SK-N-SH treated with all-trans-retinoic acid at 6 μM for 48 hours (cell line): ENCODE results near the gene COIL.

Source experiments
- CSDC2 ChIP-seq: fragments of 250-450 bp; sonication (Bioruptor Pico); IDR thresholded peaks from 2 replicates; pipeline ENCODE4 v1.5.0; 2020; ENCODE audit warnings: mild to moderate bottlenecking, moderate library complexity
- ESRRG ChIP-seq: fragments of 250-450 bp; sonication (Bioruptor Pico); IDR thresholded peaks from 2 replicates; pipeline ENCODE4 v1.6.1; 2021; ENCODE audit warnings: mild to moderate bottlenecking
- GLIS3 ChIP-seq: fragments of 250-450 bp; sonication (Bioruptor Pico); IDR thresholded peaks from 2 replicates; pipeline ENCODE4 v1.5.0; 2020; ENCODE audit warnings: mild to moderate bottlenecking, moderate library complexity
- ISL1 ChIP-seq: fragments of 250-450 bp; sonication (Bioruptor Pico); IDR thresholded peaks from 2 replicates; pipeline ENCODE4 v2.1.2; 2022; ENCODE audit warnings: mild to moderate bottlenecking, moderate library complexity
- RARB ChIP-seq: fragments of 250-450 bp; sonication (Bioruptor Pico); IDR thresholded peaks from 2 replicates; pipeline ENCODE4 v1.8.0; 2021; ENCODE audit warnings: mild to moderate bottlenecking, moderate library complexity
- TCF4 ChIP-seq: fragments of 250-450 bp; sonication (Bioruptor Pico); IDR thresholded peaks from 2 replicates; pipeline ENCODE4 v1.8.0; 2021; ENCODE audit warnings: mild to moderate bottlenecking, moderate library complexity, borderline replicate concordance
- TOX ChIP-seq: fragments of 250-450 bp; sonication (Bioruptor Pico); IDR thresholded peaks from 2 replicates; pipeline ENCODE4 v1.8.0; 2021; ENCODE audit warnings: mild to moderate bottlenecking, moderate library complexity, borderline replicate concordance
- ZC3H10 ChIP-seq: fragments of 250-450 bp; sonication (Bioruptor Pico); IDR thresholded peaks from 2 replicates; pipeline ENCODE4 v1.5.1; 2021; ENCODE audit warnings: mild to moderate bottlenecking, moderate library complexity
- ZFP3 ChIP-seq: fragments of 250-450 bp; sonication (Bioruptor Pico); IDR thresholded peaks from 2 replicates; pipeline ENCODE4 v1.5.0; 2020; ENCODE audit warnings: mild to moderate bottlenecking, moderate library complexity
- TF ChIP-seq, protein P1 (sequence below): fragments of 250-450 bp; sonication (Bioruptor Pico); IDR thresholded peaks from 2 replicates; pipeline ENCODE4 v1.5.1; 2020; ENCODE audit warnings: low read depth, mild to moderate bottlenecking, moderate library complexity
- TF ChIP-seq, protein P2 (sequence below): fragments of 250-450 bp; sonication (Bioruptor Pico); IDR thresholded peaks from 2 replicates; pipeline ENCODE4 v1.5.1; 2021; ENCODE audit warnings: mild to moderate bottlenecking, moderate library complexity
- TF ChIP-seq, protein P3 (sequence below): fragments of 250-450 bp; sonication (Bioruptor Pico); IDR thresholded peaks from 2 replicates; pipeline ENCODE4 v1.5.0; 2020; ENCODE audit warnings: mild to moderate bottlenecking, moderate library complexity
- TF ChIP-seq, protein P4 (sequence below): fragments of 250-450 bp; sonication (Bioruptor Pico); IDR thresholded peaks from 2 replicates; pipeline ENCODE4 v1.8.0; 2020; ENCODE audit warnings: mild to moderate bottlenecking, moderate library complexity, borderline replicate concordance

DNA sequence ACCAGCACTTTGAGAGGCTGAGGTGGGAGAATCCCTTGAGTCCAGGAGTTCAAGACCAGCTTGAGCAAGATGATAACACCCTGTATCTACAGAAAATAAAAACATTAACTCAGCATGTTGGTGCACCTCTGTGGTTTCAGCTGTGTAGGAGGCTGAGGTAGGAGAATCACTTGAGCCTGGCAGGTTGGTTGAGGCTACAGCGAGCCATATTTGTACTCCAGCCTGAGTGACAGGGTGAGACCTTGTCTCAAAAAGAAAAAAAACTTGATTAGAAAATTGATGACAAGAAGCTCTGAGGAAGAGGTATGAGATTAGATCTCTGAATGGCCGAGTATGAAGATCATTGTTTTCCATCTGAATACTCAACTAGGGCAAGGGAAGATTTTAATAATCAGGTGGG is 48.1 kb upstream of the COIL start:
- TF ChIP-seq CSDC2 (no peak), GLIS3 (CRISPR knock-in tag) (no peak), RARB (no peak), TCF4 (CRISPR knock-in tag) (no peak), ISL1 (CRISPR knock-in tag) (no peak), ZFP3 (CRISPR knock-in tag) (no peak), ESRRG (CRISPR knock-in tag) (no peak), TOX (no peak), ZC3H10 (no peak)
- TF ChIP-seq, protein P1, sequence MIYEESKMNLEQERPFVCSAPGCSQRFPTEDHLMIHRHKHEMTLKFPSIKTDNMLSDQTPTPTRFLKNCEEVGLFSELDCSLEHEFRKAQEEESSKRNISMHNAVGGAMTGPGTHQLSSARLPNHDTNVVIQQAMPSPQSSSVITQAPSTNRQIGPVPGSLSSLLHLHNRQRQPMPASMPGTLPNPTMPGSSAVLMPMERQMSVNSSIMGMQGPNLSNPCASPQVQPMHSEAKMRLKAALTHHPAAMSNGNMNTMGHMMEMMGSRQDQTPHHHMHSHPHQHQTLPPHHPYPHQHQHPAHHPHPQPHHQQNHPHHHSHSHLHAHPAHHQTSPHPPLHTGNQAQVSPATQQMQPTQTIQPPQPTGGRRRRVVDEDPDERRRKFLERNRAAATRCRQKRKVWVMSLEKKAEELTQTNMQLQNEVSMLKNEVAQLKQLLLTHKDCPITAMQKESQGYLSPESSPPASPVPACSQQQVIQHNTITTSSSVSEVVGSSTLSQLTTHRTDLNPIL (CRISPR knock-in tag) = no peak
- TF ChIP-seq, protein P2, sequence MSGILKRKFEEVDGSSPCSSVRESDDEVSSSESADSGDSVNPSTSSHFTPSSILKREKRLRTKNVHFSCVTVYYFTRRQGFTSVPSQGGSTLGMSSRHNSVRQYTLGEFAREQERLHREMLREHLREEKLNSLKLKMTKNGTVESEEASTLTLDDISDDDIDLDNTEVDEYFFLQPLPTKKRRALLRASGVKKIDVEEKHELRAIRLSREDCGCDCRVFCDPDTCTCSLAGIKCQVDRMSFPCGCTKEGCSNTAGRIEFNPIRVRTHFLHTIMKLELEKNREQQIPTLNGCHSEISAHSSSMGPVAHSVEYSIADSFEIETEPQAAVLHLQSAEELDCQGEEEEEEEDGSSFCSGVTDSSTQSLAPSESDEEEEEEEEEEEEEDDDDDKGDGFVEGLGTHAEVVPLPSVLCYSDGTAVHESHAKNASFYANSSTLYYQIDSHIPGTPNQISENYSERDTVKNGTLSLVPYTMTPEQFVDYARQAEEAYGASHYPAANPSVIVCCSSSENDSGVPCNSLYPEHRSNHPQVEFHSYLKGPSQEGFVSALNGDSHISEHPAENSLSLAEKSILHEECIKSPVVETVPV (CRISPR knock-in tag) = no peak
- TF ChIP-seq, protein P3, sequence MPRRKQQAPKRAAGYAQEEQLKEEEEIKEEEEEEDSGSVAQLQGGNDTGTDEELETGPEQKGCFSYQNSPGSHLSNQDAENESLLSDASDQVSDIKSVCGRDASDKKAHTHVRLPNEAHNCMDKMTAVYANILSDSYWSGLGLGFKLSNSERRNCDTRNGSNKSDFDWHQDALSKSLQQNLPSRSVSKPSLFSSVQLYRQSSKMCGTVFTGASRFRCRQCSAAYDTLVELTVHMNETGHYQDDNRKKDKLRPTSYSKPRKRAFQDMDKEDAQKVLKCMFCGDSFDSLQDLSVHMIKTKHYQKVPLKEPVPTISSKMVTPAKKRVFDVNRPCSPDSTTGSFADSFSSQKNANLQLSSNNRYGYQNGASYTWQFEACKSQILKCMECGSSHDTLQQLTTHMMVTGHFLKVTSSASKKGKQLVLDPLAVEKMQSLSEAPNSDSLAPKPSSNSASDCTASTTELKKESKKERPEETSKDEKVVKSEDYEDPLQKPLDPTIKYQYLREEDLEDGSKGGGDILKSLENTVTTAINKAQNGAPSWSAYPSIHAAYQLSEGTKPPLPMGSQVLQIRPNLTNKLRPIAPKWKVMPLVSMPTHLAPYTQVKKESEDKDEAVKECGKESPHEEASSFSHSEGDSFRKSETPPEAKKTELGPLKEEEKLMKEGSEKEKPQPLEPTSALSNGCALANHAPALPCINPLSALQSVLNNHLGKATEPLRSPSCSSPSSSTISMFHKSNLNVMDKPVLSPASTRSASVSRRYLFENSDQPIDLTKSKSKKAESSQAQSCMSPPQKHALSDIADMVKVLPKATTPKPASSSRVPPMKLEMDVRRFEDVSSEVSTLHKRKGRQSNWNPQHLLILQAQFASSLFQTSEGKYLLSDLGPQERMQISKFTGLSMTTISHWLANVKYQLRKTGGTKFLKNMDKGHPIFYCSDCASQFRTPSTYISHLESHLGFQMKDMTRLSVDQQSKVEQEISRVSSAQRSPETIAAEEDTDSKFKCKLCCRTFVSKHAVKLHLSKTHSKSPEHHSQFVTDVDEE (CRISPR knock-in tag) = no peak
- TF ChIP-seq, protein P4, sequence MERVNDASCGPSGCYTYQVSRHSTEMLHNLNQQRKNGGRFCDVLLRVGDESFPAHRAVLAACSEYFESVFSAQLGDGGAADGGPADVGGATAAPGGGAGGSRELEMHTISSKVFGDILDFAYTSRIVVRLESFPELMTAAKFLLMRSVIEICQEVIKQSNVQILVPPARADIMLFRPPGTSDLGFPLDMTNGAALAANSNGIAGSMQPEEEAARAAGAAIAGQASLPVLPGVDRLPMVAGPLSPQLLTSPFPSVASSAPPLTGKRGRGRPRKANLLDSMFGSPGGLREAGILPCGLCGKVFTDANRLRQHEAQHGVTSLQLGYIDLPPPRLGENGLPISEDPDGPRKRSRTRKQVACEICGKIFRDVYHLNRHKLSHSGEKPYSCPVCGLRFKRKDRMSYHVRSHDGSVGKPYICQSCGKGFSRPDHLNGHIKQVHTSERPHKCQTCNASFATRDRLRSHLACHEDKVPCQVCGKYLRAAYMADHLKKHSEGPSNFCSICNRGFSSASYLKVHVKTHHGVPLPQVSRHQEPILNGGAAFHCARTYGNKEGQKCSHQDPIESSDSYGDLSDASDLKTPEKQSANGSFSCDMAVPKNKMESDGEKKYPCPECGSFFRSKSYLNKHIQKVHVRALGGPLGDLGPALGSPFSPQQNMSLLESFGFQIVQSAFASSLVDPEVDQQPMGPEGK (CRISPR knock-in tag) = no peak
